Measurements from ENCODE around the gene GUCA2A. TPM values are rescaled to one million over a fixed set of nuclear protein-coding genes. Genes with fewer than 3 reads are reported as not detected.

Gene GUCA2A
- total and polyA plus RNA-seq, 2 of the 8 experiments (the other 6 are each of a cell fraction or from before 2014, with no cell fraction given) = not detected

DNA sequence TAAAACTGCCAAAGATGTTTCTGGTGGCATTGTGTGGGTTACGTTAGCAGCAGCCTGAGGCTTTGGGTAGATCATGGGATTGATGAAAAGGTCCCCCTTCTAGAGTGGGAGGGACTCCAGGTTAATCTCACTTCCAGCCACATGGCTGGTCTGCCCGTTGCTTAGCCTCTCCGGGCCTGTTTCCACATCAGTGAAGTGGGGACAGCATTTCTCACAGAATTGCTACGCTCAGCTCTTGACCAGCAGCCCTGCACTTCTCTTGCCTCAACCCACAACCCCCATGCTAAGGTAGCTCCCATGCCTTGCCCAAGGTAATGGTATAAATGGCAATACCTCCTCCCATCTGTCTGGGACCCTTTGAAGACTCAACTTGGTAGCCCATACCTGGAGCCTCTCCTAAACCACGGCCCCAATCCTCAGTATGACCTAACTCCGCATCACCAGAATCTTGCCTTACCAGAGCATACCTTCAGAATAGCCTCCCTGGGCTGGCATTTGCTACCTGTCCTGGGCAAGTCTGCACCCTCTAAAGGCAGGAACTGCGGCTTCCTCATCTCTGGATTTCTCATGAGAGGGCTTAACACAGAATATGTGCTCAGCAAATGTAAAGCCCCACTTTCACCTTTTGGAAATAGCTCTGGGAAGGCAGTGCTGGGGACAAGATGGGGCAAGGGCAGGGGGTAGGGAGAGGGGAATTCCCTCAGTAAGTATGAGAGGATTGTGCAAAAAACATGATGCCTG is 10.9 kb upstream of the GUCA2A start:
- WGBS, 2 experiments (ENCODE audit: extremely low coverage in 1 of 2, insufficient coverage in 1 of 2, insufficient read length in 1 of 2, insufficient replicate concordance in 2 of 2, low coverage in 1 of 2, low lambda C conversion rate in 2 of 2, missing lambda C conversion rate in 1 of 2) = 88% methylated on average over 7 of the region's 7 CpGs; no CpG with 5 or more reads in 1 of the 2 experiments
- CTCF ChIA-PET (ENCODE audit: partially characterized antibody) = interaction anchor here (0.6 to 4.7 kb wide), 13 partner anchors 8 to 577 kb away, joined by 3 to 40 read pairs (median 3); partner anchors contain the start of gene GUCA2A
- H3K23ac ChIP-seq (ENCODE audit: insufficient read length) = no peak overlapping the region
- H2AFZ ChIP-seq (ENCODE audit: low read length) = no peak overlapping the region
- FAIRE-seq (no peak), DNase-seq (ENCODE audit: low read depth in 1 of 2, low spot score in 2 of 2) (no peak)
- no peak overlapping the region for H2AK5ac ChIP-seq (ENCODE audit: low read depth, low read length)
- no peak overlapping the region for H4K8ac ChIP-seq (ENCODE audit: extremely low read depth, insufficient read depth, low read length)
- H3K4ac ChIP-seq (replicated peaks; ENCODE audit: insufficient read length, low read depth, low read length) = no peak overlapping the region
- H4K91ac ChIP-seq (replicated peaks; ENCODE audit: insufficient read length, low read length) = no peak overlapping the region
- H2BK12ac ChIP-seq (ENCODE audit: low read depth, low read length) = no peak overlapping the region
- no peaks in the 10 kb centered on the region for H4K20me1 ChIP-seq (replicated peaks in 1 of 2; ENCODE audit: control insufficient read depth in 1 of 2, insufficient read depth in 2 of 2, low read length in 2 of 2)
- peaks cover 0 to 7% (median 3%) of the 10 kb centered on the region in 4 experiments; a peak in 2 of 7 replicates for H3K4me1 ChIP-seq (replicated peaks in 1 of 4; ENCODE audit: control insufficient read depth in 3 of 4, insufficient read depth in 4 of 4, low read length in 3 of 4)
- H3K9ac ChIP-seq (replicated peaks in 1 of 4; ENCODE audit: extremely low read depth in 1 of 4, low read depth in 3 of 4, low read length in 3 of 4) = no peak overlapping the region
- H3K18ac ChIP-seq (ENCODE audit: extremely low read depth, low read length) = no peak overlapping the region
- POLR2A ChIA-PET (ENCODE audit: partially characterized antibody) = interaction anchor here (1.1 kb wide), 1 partner anchor 51 kb away, joined by 3 read pairs; no protein-coding TSS in a partner anchor
- H3K36me3 ChIP-seq (ENCODE audit: control insufficient read depth in 2 of 4, insufficient read depth in 4 of 4, low read length in 3 of 4) = peaks cover 0 to 13% (median 3%) of the 10 kb centered on the region in 4 experiments; a peak in 4 of 8 replicates
- no peak overlapping the region for H2BK20ac ChIP-seq (ENCODE audit: low read length)
- H3K79me1 ChIP-seq (ENCODE audit: low read depth, low read length) = no peaks in the 10 kb centered on the region
- H4K5ac ChIP-seq (ENCODE audit: insufficient read length, low read depth, low read length) = no peak overlapping the region
- H2BK5ac ChIP-seq (ENCODE audit: low read depth, low read length) = no peak overlapping the region; the same call in 1 of the 2 replicates
- H3K23me2 ChIP-seq (ENCODE audit: low read depth, low read length) = no peaks in the 10 kb centered on the region
- H3K9me3 ChIP-seq (ENCODE audit: insufficient read depth in 2 of 2, low read depth in 1 of 2, low read length in 1 of 2) = no peaks in the 10 kb centered on the region
- no peaks in the 10 kb centered on the region for H3K79me2 ChIP-seq (ENCODE audit: control insufficient read depth in 1 of 2, insufficient read depth in 2 of 2, low read length in 2 of 2)
- H3K14ac ChIP-seq (ENCODE audit: insufficient read length) = no peak overlapping the region
- no peak overlapping the region for H3K4me3 ChIP-seq (ENCODE audit: extremely low read depth in 1 of 4, insufficient read depth in 2 of 4, low read depth in 3 of 4, low read length in 4 of 4)
- no peak overlapping the region for H2BK15ac ChIP-seq (ENCODE audit: low read length)
- H3K56ac ChIP-seq (replicated peaks; ENCODE audit: insufficient read length, low read depth, low read length) = no peak overlapping the region
- H2BK120ac ChIP-seq (replicated peaks; ENCODE audit: low read depth, low read length) = no peak overlapping the region
- H3K27ac ChIP-seq (ENCODE audit: low read depth, low read length) = no peak overlapping the region
- no peaks in the 10 kb centered on the region for H3K27me3 ChIP-seq (replicated peaks in 1 of 4; ENCODE audit: control insufficient read depth in 3 of 4, extremely low read depth in 1 of 4, insufficient read depth in 3 of 4, low read length in 3 of 4)
- no peak overlapping the region for H3K4me2 ChIP-seq (ENCODE audit: insufficient read depth in 1 of 2, low read depth in 2 of 2, low read length in 2 of 2)
- no peak for TF ChIP-seq RBBP5 (IDR thresholded peaks at IDR 0.05; ENCODE audit: borderline replicate concordance, low read depth, low read length)
- no peak for TF ChIP-seq KDM5A (IDR thresholded peaks at IDR 0.05; ENCODE audit: low read length)
- no peak for TF ChIP-seq TCF12 (IDR thresholded peaks at IDR 0.05; ENCODE audit: low read depth, low read length)
- TF ChIP-seq EZH2 (IDR thresholded peaks at IDR 0.05; ENCODE audit: low read depth, low read length, severe bottlenecking) = no peak
- no peak for TF ChIP-seq TEAD4 (IDR thresholded peaks at IDR 0.05; ENCODE audit: low read depth, low read length)
- no peak for TF ChIP-seq POU5F1 (IDR thresholded peaks at IDR 0.05; ENCODE audit: low read depth, low read length)
- 0 out of 3 replicates have a peak, but pooled peaks of 1 of the 2 experiments have one; percentile 3 for TF ChIP-seq POLR2A (IDR thresholded peaks at IDR 0.05; ENCODE audit: control extremely low read depth in 1 of 2, low read depth in 2 of 2, low read length in 2 of 2)
- no peak for TF ChIP-seq SP2 (IDR thresholded peaks at IDR 0.05; ENCODE audit: low read length)
- TF ChIP-seq, protein P1, sequence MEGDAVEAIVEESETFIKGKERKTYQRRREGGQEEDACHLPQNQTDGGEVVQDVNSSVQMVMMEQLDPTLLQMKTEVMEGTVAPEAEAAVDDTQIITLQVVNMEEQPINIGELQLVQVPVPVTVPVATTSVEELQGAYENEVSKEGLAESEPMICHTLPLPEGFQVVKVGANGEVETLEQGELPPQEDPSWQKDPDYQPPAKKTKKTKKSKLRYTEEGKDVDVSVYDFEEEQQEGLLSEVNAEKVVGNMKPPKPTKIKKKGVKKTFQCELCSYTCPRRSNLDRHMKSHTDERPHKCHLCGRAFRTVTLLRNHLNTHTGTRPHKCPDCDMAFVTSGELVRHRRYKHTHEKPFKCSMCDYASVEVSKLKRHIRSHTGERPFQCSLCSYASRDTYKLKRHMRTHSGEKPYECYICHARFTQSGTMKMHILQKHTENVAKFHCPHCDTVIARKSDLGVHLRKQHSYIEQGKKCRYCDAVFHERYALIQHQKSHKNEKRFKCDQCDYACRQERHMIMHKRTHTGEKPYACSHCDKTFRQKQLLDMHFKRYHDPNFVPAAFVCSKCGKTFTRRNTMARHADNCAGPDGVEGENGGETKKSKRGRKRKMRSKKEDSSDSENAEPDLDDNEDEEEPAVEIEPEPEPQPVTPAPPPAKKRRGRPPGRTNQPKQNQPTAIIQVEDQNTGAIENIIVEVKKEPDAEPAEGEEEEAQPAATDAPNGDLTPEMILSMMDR (IDR thresholded peaks at IDR 0.05; ENCODE audit: control extremely low read depth in 1 of 3, insufficient read depth in 1 of 3, low read depth in 1 of 3, low read length in 3 of 3) = no peak
- TF ChIP-seq SAP30 (IDR thresholded peaks at IDR 0.05; ENCODE audit: insufficient read depth, insufficient replicate concordance, low read length) = no peak

Data from H1 (cell line).